Amniotic stem cell (primary cell): Measurements from ENCODE around the gene EFNA2.

ENCODE experiments used
- DNase-seq: peaks from one replicate; lab custom pipeline; 2025; lab: John Stamatoyannopoulos, UW

EFNA2 gene

GRCh38 chr19:1272423-1273262, 13.0 kb upstream of the EFNA2 start:
- DNase-seq: no peak

- DNase-seq: no peak
Measured at GRCh38 chr19:1273263-1274041, 12.2 kb upstream of the EFNA2 start.

- DNase-seq: no peak
Measured at GRCh38 chr19:1274081-1274851, 11.4 kb upstream of the EFNA2 start.

GRCh38 chr19:1274852-1275259, 10.8 kb upstream of the EFNA2 start:
- no peak for DNase-seq

GRCh38 chr19:1275260-1275975, 10.3 kb upstream of the EFNA2 start, which contains the start of gene FAM174C:
Gene FAM174C (plus strand): TSS chr19:1275530. CDS start chr19:1275550, 20 bp downstream.
- peak; percentile 88 for DNase-seq

- DNase-seq: no peak
Measured at GRCh38 chr19:1275976-1276627, 9.6 kb upstream of the EFNA2 start.

GRCh38 chr19:1276628-1277022, 9.0 kb upstream of the EFNA2 start:
- no peak for DNase-seq

GRCh38 chr19:1277061-1277460, 8.6 kb upstream of the EFNA2 start:
- DNase-seq: no peak

- no peak for DNase-seq
Measured at GRCh38 chr19:1278074-1278473, 7.6 kb upstream of the EFNA2 start.

GRCh38 chr19:1278713-1279660, 6.7 kb upstream of the EFNA2 start:
- DNase-seq: no peak

GRCh38 chr19:1279782-1280341, 5.8 kb upstream of the EFNA2 start:
- DNase-seq: peak; percentile 25

- DNase-seq: no peak
Measured at GRCh38 chr19:1280636-1281568, 4.8 kb upstream of the EFNA2 start.

- DNase-seq: no peak
Measured at GRCh38 chr19:1281569-1282287, 3.9 kb upstream of the EFNA2 start.

- DNase-seq: no peak
Measured at GRCh38 chr19:1282588-1283206, 3.0 kb upstream of the EFNA2 start.

GRCh38 chr19:1283207-1283916, 2.3 kb upstream of the EFNA2 start:
- no peak for DNase-seq

- no peak for DNase-seq
Measured at GRCh38 chr19:1283917-1284292, 1.8 kb upstream of the EFNA2 start.
